CD4-positive, alpha-beta T cell treated with Interleukin-12 subunit alpha and Interleukin-12 subunit beta, for 1 hour (primary cell): ENCODE data around the gene AP5M1.
"Not testable (repeated sequence)": the region's sequence is repeated elsewhere in the genome, so short reads cannot be mapped to it uniquely, and the experiment has no call there.

Experiments
- DNase-seq: peaks from one replicate; pipeline ENCODE4 v3.0.0-alpha.2; 2020

The AP5M1 gene

DNA sequence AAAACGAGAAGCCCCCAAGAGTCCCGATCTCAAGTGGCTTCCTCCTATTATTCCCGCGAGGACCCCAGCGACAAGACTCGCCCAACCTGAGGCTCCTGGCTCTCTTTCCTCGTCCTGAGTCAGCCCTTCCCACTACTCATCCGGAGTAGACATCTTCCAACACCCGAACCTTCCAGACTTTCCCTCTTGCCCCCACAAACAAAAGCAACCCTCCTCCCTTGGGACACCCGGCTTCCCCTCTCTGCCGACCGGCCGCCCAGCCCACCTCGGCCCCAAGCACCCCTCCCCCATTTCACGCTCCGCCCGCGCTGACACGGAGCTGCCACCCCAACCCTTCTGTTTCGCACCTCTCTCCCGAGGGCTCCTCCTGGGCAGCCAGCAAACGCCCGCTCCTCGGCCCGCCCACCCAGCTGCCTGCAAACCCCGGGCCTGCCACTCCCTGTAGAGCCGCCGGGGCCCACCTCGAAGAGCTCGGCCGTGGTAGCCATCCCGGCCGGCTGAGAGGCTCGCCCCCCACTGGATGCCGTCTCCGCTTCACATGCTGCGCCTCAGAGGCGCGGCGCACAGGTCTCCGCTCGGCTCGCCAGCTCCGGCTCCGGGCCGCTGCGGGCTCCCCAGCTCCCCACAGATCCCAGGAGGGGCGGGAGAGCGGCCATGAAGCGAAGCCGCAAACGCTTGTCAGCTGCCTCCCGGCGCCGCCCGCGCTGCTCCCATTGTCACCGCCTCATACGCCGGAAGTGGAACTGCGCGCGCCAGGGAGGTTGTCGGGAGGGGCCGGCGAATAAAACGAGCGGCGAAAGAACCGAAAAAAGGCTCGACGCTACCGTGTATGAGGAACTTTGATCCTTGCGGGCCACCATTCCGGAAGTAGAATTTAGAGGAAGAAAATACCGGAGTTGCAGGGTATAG lies at the start of gene AP5M1, which contains the start of gene EXOC5:
AP5M1 (plus strand) TSS at position 811 of the 909 bp plus-strand sequence. CDS start 344 bp downstream, outside the sequence.
EXOC5 (minus strand) TSS at position 745 of the 909 bp plus-strand sequence; CDS start at position 488, 257 bp downstream.
- peak; percentile 92 for DNase-seq

DNA sequence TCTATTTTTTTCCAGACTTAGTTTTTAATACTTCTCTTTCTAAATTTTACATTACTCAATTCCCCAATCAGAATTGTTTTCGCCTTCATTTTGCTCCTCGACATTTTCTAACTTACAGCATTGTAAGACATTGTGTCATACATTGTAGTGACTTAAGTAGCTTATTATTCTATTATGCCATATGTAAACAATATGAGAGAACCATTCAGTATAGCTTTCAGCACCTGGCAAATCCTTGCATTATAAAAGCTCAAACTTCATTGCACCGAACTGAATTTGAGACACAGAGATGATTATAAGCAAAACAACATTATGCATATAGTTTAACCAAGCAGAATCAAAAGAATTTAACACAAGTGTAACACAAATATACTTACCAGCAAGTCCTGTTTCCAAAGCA lies 46.8 kb upstream of the AP5M1 start:
- DNase-seq, result no peak

DNA sequence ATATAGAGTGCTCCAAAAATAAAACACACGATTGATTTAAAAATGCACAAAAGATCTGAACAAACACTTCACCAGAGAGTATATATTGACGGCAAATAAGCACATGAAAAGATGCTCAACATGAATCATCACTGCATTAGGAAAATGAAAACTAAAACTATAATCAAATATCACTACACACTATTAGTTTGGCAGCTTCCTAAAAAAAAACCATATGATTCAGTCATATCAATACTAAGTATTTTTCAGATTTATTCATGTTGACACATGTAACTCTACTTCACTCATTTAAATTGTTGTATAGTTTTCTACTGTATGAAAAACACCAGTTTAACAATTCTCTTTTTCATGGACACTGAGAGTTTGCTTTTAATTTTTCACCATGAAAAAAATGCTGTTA lies 41.7 kb upstream of the AP5M1 start:
- DNase-seq, result no peak

GRCh38 chr14:57228320-57228719 lies 40.5 kb upstream of the AP5M1 start:
- DNase-seq, result not testable (repeated sequence)

GRCh38 chr14:57232006-57232405 lies 36.8 kb upstream of the AP5M1 start:
- no peak for DNase-seq

DNA sequence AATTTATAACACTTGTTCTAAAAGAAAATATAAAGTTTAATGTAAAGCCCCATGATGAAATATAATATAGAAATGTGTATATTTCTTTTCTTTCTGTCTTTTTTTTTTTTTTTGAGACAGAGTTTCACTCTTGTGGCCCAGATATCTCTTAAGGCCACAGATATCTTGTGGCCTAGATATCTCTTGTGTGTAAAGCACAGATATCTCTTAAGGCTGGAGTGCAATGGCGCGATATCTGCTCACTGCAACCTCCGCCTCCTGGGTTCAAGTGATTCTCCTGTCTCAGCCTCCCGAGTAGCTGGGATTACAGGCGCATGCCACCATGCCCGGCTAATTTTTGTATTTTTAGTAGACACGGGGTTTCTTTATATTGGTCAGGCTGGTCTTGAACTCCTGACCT lies 28.7 kb upstream of the AP5M1 start:
- DNase-seq, result not testable (repeated sequence)

DNA sequence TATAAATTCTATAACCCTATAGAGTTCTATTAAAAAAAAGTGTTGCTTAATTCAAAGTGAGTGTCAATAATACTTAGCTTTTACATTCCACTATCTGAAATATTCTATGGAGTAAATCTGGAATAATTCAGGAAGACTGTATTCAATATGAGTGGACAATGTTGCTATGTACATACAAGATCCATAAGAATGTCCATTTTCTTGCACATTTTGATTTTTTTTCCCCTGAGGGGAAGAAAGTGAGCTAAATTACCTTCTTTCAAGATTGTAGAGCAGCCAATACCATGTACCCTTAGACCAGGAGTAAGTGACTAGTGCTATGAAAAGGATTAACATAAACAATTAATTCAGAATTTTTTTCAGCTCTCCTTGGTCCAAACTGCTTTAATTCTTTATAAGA lies 25.5 kb upstream of the AP5M1 start:
- no peak for DNase-seq

- DNase-seq, result no peak
Observed at GRCh38 chr14:57244106-57244505, 24.7 kb upstream of the AP5M1 start.

GRCh38 chr14:57245941-57246340 lies 22.8 kb upstream of the AP5M1 start:
- DNase-seq, result no peak

DNA sequence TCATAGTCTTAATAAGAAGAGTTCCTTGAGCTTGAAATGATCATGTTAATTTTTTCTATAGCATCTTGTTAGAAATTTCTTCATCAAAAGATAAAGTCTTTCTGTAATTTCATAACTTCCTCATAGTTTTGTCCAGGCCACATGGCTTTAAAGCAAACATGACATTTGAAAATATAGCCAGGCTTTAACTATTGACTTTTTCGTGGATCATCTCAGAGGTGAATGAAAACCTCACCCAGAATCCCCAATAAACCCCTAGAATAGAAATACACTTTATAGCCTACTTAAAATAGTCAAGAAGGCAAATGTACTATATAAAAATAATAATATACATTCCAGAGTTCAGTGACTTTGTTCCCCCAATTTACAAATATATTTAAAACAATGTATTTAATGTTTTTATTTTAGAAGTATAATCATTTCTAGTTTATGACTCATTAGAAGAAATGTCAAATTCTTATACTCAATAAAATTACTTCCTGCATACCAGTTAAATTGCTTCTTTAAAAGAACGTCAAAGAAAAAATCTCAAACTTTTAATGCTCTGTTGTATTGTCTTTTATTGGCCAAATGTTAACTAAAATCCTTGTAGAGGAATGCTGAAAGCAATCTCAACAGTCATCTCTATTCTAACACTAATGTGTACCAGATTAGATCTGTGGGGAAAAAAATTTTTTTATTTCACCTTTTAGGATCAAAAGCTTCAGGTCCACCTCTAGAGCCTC lies 21.7 kb upstream of the AP5M1 start:
- DNase-seq, result no peak

- no peak for DNase-seq
Observed at GRCh38 chr14:57254884-57255283, 13.9 kb upstream of the AP5M1 start.

GRCh38 chr14:57258221-57258620 lies 10.6 kb upstream of the AP5M1 start:
- not testable (repeated sequence) for DNase-seq

DNA sequence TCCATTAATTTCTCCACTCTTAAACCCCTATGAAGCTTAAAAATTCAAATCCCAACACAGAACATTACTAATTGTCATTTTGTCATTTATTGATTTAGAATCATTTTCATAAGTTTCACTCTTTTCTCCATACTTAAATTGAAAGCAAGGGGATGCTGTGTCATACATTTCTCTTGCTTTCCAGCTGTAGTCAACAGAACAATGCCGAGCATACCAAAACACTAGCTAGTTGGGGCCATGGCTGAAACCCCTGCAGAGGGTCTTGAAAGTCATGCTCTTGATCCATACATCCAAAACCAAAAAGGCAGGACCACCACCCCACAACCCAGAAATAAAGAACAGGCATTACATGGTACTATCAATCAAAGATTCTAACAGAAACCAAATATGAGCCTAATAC lies 9.1 kb upstream of the AP5M1 start:
- no peak for DNase-seq

DNA sequence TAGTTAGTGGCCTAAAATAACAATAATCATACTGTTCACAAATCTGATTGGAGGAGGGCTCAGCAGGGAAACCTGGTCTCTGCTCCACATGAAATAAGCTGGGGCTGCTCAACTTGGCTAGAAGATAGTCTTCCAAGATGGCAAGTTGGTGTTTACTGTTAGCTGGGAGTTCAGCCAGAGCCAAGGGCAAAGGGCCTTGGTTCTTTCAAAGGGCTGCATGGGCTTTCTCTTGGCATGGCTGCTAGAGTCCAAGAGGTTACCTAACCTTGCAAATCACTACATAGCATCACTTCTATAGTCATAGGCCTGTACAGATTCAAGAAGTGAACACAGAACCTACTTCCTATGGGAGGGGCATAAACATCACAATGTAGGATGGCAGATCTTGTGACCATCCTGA lies 7.2 kb upstream of the AP5M1 start:
- no peak for DNase-seq

- no peak for DNase-seq
Observed at GRCh38 chr14:57262117-57262516, 6.7 kb upstream of the AP5M1 start.

DNA sequence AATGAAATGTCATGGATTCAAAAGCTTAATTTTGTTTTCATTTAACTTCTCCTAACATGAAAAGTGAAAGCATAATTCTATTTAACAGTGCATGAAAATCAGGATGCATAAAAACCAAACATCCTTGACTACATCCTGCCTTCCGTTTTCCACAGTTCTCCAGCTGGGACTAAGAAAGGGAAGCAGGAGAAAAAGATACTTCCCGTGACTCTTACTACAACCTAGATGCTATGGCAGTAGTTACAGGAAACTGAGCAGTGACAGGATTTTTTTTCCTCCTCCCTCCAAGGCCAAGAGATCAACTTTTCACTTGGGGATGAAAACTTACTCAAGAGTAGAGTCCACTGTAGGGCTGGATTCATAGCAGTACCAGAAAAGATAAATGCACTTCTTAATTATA lies 2.7 kb upstream of the AP5M1 start:
- DNase-seq, result no peak

DNA sequence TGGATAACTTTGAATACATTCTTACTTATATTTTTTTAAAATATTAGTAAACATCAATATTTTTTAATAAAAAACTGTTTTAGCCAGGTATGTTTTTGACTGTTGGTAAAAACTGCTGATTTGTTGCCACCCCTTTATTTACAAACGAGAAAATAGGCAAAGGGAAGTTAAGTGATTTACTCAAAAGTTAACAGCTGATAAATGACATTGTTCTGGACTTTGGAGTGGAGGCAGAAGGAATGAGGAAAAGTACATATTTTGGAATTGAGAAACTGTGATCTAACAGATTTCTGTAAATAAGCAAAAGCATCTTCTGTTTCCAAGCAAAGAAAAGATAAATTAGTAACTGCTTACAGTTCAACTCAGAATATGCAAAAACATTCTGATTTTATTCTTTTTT lies 4.5 kb downstream of the AP5M1 start:
- DNase-seq, result no peak

- no peak for DNase-seq
Observed at GRCh38 chr14:57274551-57274950, 5.8 kb downstream of the AP5M1 start.

DNA sequence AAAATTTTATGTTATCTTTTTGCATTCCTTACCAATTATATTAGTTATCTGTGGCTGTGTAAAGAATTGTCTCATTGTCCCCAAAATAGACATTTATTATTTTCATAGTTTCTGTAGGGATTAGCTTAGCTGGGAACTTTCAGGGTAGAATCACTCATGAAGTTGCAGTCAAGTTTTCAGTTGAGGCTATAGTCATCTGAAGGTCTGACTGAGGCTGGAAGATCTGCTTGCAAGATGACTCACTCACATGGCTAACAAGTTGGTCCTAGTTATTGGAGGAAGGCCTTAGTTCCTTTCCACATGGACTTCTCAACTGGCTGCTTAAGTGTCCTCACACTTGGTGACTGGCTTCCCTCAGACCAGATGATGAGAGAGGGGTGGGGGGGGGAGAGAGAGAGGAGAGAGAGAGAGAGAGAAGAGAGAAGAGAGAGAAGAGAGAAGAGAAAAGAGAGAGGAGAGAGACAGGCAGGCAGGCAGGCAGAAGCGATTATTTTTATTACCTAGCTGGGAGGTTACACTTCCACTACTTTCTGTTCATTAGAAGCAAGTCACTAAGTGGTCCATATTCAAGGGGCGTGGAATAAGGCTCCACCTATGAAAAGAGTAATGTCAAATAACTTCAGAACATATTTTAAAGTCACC lies 6.4 kb downstream of the AP5M1 start:
- DNase-seq, result no peak

GRCh38 chr14:57277062-57277461 lies 8.3 kb downstream of the AP5M1 start:
- no peak for DNase-seq

GRCh38 chr14:57287745-57288144 lies 19.0 kb downstream of the AP5M1 start:
- DNase-seq, result no peak

DNA sequence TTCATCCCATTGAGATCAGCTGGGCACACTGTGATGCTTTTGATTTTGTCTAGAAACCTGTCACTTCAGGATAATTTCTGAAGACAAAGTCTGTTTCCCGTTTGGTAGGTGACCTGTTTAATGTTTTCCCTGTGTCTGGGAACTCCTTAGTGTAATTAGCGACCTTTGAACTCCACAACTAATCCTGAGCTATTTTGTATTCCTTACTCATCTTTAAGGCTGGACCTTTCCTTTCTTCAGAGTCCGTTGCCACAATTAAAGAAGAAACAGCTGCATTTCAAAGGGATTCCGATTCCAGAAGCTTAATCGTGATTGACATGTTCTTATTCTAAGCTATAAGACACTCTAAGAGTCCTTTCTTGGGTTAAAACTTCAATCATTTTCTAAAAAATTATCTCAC lies 22.0 kb downstream of the AP5M1 start:
- no peak for DNase-seq
